Sigmoid colon (tissue), 7 donors: Measurements from ENCODE around the gene FABP3. TPM values are rescaled to one million over a fixed set of nuclear protein-coding genes. Genes with fewer than 3 reads are reported as not detected.

Experiments used
- DNase-seq: peaks from one replicate; pipeline ENCODE4 v3.0.0-alpha.2; 2019
- H3K27ac ChIP-seq, 4 donors: fragments of 200-600 bp; sonication (generic); one replicate each; pipeline ENCODE4 v1.5.1; 2016 to 2019; ENCODE audit warnings: mild to moderate bottlenecking in 1 of 4
- H3K27me3 ChIP-seq, 3 donors: fragments of 200-600 bp; sonication (generic); one replicate each; pipeline ENCODE4 v1.5.1; 2019; ENCODE audit warnings: mild to moderate bottlenecking in 1 of 3
- H3K36me3 ChIP-seq, 4 donors: fragments of 200-600 bp; sonication (generic); one replicate each; pipeline ENCODE4 v1.5.1; 2016 to 2019
- H3K4me1 ChIP-seq, 4 donors: fragments of 200-600 bp; sonication (generic); one replicate each; pipeline ENCODE4 v1.5.1; 2017 to 2019
- H3K4me3 ChIP-seq, 4 donors: fragments of 200-600 bp; sonication (generic); one replicate each; pipeline ENCODE4 v1.5.1; 2017 to 2019; ENCODE audit warnings: mild to moderate bottlenecking in 2 of 4, moderate library complexity in 1 of 4
- H3K9me3 ChIP-seq, 4 donors: fragments of 200-600 bp in 3 of 4; sonication (generic) in 3 of 4; one replicate each; pipeline versions ENCODE4 v1.5.1 to v1.6.1; 2013 to 2019
- CTCF ChIP-seq, 4 experiments: fragments of 450-650 bp in 3 of 4; fragments of 200-600 bp in 1 of 4; IDR thresholded peaks; one replicate each; pipeline ENCODE4 v1.5.1; 2016 to 2019; ENCODE audit warnings: antibody characterized with exemption in 4 of 4, mild to moderate bottlenecking in 3 of 4, moderate library complexity in 2 of 4
- EP300 ChIP-seq, 4 donors: sonication (generic); formaldehyde crosslinking; IDR thresholded peaks; one replicate each; pipeline ENCODE4 v1.6.1; 2017; ENCODE audit warnings: antibody characterized with exemption in 4 of 4
- POLR2A ChIP-seq, 2 donors: fragments of 450-650 bp; IDR thresholded peaks; one replicate each; pipeline ENCODE4 v1.6.1; 2016; ENCODE audit warnings: antibody characterized with exemption in 2 of 2, mild to moderate bottlenecking in 2 of 2, moderate library complexity in 2 of 2
- POLR2AphosphoS5 ChIP-seq, 4 donors: sonication (generic); formaldehyde crosslinking; IDR thresholded peaks; one replicate each; pipeline ENCODE4 v1.6.1; 2017; ENCODE audit warnings: antibody characterized with exemption in 4 of 4
- WGBS, 2 donors: extraction: QIAGEN DNeasy Blood & Tissue Kit; methylation state at CpG; one replicate each; pipeline ENCODE4 v1.1.7; 2013; 5-methylcytosine and 5-hydroxymethylcytosine counted together
- intact Hi-C: fragments of 100-400 bp; cut with DNase I; formaldehyde crosslinking; loops from one replicate; pipeline ENCODE4 v1.15.1; 2023
- polyA plus RNA-seq, 3 donors: library from polyadenylated mRNA; stranded (reverse); fragments of 200-250 nt; gene quantifications; one replicate each; pipeline ENCODE4 v1.2.3, GENCODE V29; 2013
- total RNA-seq, 4 donors: library from RNA; depleted of rRNA; stranded (reverse); fragments of >200 nt; gene quantifications; one replicate each; pipeline ENCODE4 v1.1.0, GENCODE V29; 2016
- donor health status: healthy with polysubstance abuse.
- donor health status: Bipolar disorder and iron deficiency.
- donor health status: healthy.

Gene FABP3
- total and polyA plus RNA-seq, 7 donors = 6.4 to 31.2 (median 16.4) TPM

- intact Hi-C loops = no loop called here
- no peaks in the 10 kb centered on the region for H3K9me3 ChIP-seq
- no peaks in the 10 kb centered on the region for H3K27me3 ChIP-seq
- no peak overlapping the region for H3K27ac ChIP-seq
- WGBS, 2 donors = 54% methylated on average over 2 of the region's 2 CpGs
- no peaks in the 10 kb centered on the region for H3K36me3 ChIP-seq
- no peak for TF ChIP-seq POLR2A (IDR thresholded peaks at IDR 0.05)
- no peak for TF ChIP-seq POLR2AphosphoS5 (IDR thresholded peaks at IDR 0.05)
- TF ChIP-seq EP300 (IDR thresholded peaks at IDR 0.05) = no peak
- TF ChIP-seq CTCF (IDR thresholded peaks at IDR 0.05) = no peak
- H3K4me1 ChIP-seq = no peaks in the 10 kb centered on the region
- H3K4me3 ChIP-seq = no peak overlapping the region
- no peak for DNase-seq
Observed at GRCh38 chr1:31401241-31401640, 28.4 kb upstream of the FABP3 start.

DNA sequence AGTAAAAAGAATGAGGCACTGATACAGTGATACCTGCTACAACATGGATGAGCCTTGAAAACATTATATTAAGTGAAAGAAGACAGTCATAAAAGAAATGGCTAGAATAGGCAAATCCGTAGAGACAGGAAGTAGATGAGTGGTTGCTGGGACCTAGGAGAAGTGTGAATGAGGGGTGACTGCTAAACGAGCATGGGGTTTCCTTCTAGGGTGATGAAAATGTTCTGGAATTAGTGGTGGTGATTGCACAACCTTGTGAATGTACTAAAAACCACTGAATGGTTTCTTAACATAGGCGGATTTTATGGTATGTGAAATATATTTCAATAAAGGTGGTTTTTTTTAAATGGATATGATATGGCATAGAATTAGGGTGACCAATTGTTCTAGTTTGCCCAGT lies 27.5 kb upstream of the FABP3 start:
- DNase-seq = no peak
- Histone ChIP-seq H3K9me3 (no peaks in the 10 kb centered on the region), H3K36me3 (no peaks in the 10 kb centered on the region), H3K4me1 (no peaks in the 10 kb centered on the region), H3K4me3 (no peak overlapping the region), H3K27ac (no peak overlapping the region), H3K27me3 (no peaks in the 10 kb centered on the region)
- WGBS, 2 donors = 47 to 53% methylated on average over 3 of the region's 3 CpGs
- intact Hi-C loops = no loop called here
- no peak for TF ChIP-seq POLR2A (IDR thresholded peaks at IDR 0.05)
- TF ChIP-seq POLR2AphosphoS5 (IDR thresholded peaks at IDR 0.05) = no peak
- no peak for TF ChIP-seq EP300 (IDR thresholded peaks at IDR 0.05)
- TF ChIP-seq CTCF (IDR thresholded peaks at IDR 0.05) = no peak

- Histone ChIP-seq H3K9me3 (no peaks in the 10 kb centered on the region), H3K36me3 (no peaks in the 10 kb centered on the region), H3K4me3 (no peak overlapping the region), H3K4me1 (peaks cover 0 to 1% (median under 1%) of the 10 kb centered on the region in 4 donors), H3K27ac (no peak overlapping the region), H3K27me3 (no peaks in the 10 kb centered on the region)
- DNase-seq = no peak
- intact Hi-C loops = no loop called here
- WGBS, 2 donors = 35 to 50% methylated on average over 3 of the region's 3 CpGs
- TF ChIP-seq POLR2AphosphoS5 (IDR thresholded peaks at IDR 0.05) (no peak), EP300 (IDR thresholded peaks at IDR 0.05) (no peak), POLR2A (IDR thresholded peaks at IDR 0.05) (no peak), CTCF (IDR thresholded peaks at IDR 0.05) (no peak)
Observed at GRCh38 chr1:31399976-31400375, 27.1 kb upstream of the FABP3 start.

DNA sequence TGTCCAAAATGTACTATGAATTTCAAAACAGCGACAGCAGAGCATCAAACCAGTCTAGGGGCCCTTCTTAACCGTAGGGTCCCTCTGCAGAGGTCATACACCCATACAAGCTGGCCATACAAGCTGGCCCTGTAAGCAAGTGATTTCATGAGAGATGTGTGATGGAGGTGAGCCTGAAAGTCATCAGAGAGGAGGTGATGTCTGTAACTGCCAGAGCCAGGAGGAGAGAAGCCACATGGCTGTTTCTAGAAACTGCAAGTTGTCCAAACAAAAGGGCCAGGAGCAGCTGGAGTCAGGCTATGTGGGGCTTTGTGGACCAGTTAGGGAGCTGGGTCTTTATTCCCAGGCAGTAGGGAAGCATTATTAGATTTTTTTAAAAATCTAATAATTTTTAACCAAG lies 25.4 kb upstream of the FABP3 start:
- no peak overlapping the region for H3K4me3 ChIP-seq
- intact Hi-C loops = no loop called here
- 89 to 91% methylated on average over 2 of the region's 2 CpGs for WGBS, 2 donors

More for the DNA sequence above, 25.4 kb upstream of the FABP3 start:
- H3K27me3 ChIP-seq = no peaks in the 10 kb centered on the region
- H3K4me1 ChIP-seq = peaks cover 0 to 9% (median 7%) of the 10 kb centered on the region in 4 donors
- no peak for DNase-seq
- H3K27ac ChIP-seq = no peak overlapping the region
- H3K36me3 ChIP-seq = no peaks in the 10 kb centered on the region
- no peak for TF ChIP-seq CTCF (IDR thresholded peaks at IDR 0.05)
- no peak for TF ChIP-seq POLR2A (IDR thresholded peaks at IDR 0.05)
- no peak for TF ChIP-seq EP300 (IDR thresholded peaks at IDR 0.05)
- no peak for TF ChIP-seq POLR2AphosphoS5 (IDR thresholded peaks at IDR 0.05)
- no peaks in the 10 kb centered on the region for H3K9me3 ChIP-seq
